ENCODE measurements around the gene LGALS4.
"Not testable (repeated sequence)": the region's sequence is repeated elsewhere in the genome, so short reads cannot be mapped to it uniquely, and the experiment has no call there.

Gene LGALS4

DNA sequence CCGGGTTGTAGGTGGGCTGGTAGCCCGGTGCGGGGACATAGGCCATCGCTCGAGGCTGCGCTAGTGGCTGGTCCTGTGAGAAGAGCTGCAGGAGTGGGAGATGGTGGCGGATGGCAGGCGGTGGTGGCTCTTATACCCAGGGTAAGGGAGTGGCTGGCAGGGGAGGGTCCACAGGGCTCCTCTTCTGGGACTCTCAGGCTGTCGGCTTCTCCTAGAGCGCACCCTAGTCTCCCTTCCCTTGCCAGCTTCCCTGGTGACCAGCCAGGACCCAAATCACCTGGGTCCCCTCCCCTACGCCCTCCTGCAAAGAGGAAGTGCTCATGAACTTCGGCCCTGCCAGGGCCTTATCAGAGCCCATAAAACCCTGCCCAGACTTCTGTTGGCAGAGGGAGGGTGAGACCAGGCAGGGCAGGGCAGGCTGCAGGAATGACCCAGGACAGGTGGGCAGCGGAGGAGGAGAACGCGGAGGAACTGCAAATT lies at the start of gene LGALS4:
Gene LGALS4 (minus strand): TSS at position 105 of the 480 bp plus-strand sequence. CDS start 59 bp downstream, at position 46.
- peak; percentile 39 for DNase-seq (ENCODE audit: low spot score)

GRCh38 chr19:38861368-38861767 lies 48.6 kb upstream of the LGALS4 start:
- DNase-seq (ENCODE audit: low spot score), result no peak

GRCh38 chr19:38859631-38860204 lies 47.0 kb upstream of the LGALS4 start:
- DNase-seq (ENCODE audit: low spot score), result not testable (repeated sequence)

DNA sequence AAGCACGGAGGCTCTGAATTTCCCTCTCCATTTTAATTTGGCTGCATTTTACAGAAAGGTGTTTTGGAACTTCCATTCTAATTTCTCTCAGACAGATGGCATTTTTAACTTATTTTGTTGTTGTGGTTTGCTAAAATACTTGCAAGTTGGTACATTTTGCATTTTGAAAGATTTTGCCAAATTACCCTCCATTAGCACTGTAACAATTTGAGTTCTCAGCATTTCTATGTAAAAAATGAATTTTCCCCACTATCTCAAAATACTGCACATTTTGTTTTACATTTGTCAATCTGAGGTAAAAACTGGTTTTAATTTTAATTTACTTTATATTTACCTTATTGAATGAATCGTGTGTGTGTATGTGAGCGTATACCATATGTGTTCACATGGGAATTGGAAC lies 44.1 kb upstream of the LGALS4 start:
- DNase-seq (ENCODE audit: low spot score), result no peak

GRCh38 chr19:38855751-38856150 lies 43.0 kb upstream of the LGALS4 start:
- not testable (repeated sequence) for DNase-seq (ENCODE audit: low spot score)

DNA sequence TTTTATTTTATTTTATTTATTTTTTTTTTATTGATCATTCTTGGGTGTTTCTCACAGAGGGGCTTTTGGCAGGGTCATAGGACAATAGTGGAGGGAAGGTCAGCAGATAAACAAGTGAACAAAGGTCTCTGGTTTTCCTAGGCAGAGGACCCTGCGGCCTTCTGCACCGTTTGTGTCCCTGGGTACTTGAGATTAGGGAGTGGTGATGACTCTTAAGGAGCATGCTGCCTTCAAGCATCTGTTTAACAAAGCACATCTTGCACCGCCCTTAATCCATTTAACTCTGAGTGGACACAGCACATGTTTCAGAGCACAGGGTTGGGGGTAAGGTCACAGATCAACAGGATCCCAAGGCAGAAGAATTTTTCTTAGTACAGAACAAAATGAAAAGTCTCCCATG lies 42.2 kb upstream of the LGALS4 start:
- not testable (repeated sequence) for DNase-seq (ENCODE audit: low spot score)

DNA sequence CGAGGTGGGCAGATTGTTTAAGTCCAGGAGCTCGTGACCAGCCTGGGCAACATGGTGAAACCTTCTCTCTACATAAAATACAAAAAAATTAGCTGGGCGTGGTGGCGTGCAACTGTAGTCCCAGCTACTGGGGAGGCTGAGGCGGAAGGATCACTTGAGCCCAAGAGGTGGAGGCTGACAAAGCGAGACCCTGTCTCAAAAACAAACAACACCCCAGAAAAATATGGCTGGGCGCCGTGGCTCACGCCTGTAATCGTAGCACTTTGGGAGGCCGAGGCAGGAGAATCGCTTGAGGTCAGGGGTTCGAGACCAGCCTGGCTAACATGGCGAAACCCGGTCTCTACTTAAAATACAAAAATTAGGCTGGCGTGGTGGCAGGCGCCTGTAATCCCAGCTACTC lies 40.5 kb upstream of the LGALS4 start:
- no peak for DNase-seq (ENCODE audit: low spot score)

DNA sequence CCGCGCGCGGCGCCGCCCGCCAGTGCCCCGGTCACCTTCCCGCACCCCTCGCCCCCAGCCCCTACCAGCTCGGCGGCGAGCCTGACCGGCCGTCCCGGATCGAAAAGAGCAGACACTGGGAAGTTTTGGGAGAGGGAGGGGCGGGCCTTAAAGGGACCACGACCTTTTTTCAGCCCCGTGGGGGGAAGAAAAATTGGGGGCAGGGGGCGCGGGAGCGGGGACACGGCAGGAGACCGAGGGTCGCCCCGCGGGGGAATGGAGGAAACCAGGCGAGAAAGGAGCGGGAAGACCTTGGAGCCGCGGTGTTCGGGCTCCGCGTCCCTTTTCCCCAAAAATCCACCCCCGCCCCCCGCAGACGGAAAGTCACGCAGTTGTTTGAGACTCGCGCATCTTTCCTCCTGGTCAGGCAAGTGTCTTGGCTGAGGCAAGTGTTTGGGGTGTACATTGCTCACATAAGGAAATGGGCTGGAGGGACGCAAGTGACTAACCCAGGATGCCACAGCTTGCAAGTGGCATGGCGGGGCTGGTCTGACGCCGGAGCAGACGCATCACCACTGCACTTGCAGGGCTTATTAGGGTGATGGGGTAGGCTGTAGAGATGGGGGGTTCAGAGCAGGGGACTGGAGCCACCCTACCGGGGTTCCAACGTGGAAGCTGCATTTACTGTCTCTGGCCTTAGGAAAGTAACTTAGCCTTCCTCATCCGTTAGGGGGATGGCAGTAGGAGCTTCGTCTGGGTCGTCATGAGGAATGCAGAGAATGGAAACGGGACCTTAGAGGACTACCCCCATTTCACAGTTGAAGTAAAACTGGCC lies 39.7 kb upstream of the LGALS4 start:
- peak; percentile 67 for DNase-seq (ENCODE audit: low spot score)

GRCh38 chr19:38851622-38852230 lies 39.0 kb upstream of the LGALS4 start:
- DNase-seq (ENCODE audit: low spot score), result peak; percentile 89

DNA sequence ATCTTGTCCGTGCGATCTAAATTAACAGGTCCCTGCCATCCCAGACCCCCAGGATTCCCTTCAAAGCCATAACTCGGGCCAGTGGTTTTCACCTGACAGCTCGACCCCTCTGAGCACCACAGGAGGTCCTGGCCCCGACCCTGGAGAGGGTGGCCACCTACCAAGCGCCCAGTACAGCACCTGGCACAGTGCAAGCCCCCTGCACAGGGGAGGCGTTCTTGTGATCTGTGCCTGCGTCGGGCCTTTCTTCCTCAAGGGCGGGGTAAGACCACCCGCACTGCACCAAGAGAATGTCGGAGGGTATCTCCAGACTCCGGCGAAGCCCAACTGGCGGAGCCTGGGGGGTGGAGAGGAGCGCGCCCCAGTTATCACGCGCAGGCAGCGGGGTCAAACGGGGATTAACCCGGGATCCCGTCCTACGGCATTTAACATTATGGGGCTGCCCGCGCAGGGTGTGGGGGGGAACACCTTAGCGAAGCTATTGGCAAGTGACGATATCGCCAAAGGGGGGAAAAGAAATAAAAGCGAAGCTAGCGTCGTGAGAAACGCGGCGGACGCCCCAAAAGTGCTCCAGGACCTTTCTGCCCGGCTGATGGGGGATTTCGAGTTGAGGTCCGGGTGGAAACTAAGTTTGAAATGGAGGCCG lies 38.4 kb upstream of the LGALS4 start:
- DNase-seq (ENCODE audit: low spot score), result no peak

GRCh38 chr19:38850436-38850975 lies 37.8 kb upstream of the LGALS4 start:
- DNase-seq (ENCODE audit: low spot score), result no peak

DNA sequence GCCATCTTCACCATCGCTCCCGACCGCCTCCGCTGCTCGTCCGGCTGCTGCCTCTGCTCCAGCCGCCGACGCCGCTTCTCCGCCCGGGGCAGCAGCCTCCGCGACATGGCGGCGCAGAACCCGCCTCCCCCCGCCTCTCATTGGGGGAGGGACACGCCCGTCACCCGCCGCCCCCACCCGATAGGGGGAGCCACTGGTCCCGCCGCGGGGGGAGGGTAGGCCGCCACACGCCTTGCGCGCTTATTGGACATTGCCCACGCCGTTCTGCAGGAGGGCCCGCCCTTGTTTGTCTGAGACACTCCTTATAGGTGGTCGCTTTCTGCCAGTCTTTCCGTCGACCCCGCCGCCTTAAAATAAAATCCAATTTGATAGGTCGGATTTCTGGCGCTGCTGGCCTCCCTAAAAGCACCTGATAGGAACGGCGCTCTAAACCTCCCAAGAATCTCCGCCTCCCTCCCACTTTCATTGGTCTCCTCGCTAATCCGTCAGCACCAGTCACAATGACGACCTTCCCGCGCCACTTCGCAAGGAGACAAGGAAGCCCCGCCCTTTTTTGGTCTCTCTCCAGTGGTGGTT lies 37.2 kb upstream of the LGALS4 start, which contains the start of gene HNRNPL:
Gene HNRNPL (minus strand): TSS at position 127 of the 576 bp plus-strand sequence. CDS start 20 bp downstream, at position 107.
- peak; percentile 99 for DNase-seq (ENCODE audit: low spot score)

DNA sequence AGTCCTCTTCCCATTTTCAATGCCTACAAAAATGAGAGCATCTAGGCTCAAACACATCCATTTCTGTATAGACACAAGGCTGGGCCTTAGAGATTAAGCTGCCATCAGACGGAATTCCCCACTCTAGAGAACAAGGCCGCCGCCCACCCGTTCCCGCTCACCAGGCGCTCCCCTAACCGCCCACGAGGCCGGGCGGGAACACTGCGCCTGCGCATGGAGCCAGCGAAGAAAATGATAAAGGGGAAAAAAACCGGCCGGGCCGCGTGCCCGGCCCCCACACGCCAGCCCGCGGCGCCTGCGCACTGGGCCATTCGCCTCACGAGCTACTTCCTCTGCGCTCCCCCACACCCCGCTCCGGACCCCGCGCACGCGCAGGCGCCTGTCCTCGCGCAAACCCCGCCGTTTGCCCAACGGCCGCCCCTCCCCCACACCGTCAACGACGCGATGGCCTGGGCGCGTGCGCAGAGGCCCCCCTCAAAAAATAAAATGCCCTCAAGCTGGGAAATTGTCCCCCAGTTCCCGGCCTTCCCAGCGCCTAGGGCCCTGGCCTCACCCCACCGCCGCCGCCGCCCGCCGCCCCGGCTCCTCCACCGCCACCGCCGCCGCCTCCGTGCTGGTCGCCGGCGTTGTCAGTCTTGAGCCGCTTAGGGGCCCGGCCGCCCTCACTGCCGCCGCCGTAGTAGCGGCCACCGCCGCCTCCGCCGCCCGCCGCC lies 36.6 kb upstream of the LGALS4 start:
- DNase-seq (ENCODE audit: low spot score), result peak; percentile 99

GRCh38 chr19:38848299-38849146 lies 35.8 kb upstream of the LGALS4 start:
- no peak for DNase-seq (ENCODE audit: low spot score)

- no peak for DNase-seq (ENCODE audit: low spot score)
These were observed 33.4 kb upstream of the LGALS4 start for GRCh38 chr19:38846097-38846496.

DNA sequence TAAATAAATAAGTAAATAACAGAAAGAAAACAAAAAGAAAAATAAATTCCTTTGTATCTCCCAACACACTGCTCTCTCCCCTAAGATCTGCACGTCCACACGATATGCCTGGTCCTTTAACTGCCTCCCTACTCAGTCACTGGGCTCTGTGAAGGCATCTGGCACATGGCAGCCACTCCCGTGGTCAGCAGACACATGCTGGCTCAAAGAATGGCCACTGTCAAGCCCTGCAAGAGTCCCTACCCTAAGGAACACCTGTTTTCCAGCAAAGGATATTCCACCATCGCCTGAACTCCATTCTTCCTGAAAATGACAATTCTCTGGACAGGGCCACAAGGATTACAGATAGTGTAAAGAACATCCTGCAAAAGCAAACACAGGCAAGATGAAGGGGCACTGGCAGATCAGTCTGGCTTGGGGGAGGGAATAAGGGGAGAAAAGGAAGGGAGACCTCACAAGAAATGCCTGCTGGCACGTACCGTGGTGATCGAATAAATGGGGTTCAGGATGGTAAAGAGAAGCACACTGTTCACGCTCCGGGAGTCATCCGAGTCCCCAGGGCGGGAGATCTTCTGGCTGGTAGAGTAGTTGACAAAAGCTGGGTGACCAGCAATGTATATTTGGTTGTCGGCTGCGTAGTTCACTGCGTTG lies 32.8 kb upstream of the LGALS4 start:
- DNase-seq (ENCODE audit: low spot score), result no peak

- DNase-seq (ENCODE audit: low spot score), result no peak
These were observed 31.4 kb upstream of the LGALS4 start for GRCh38 chr19:38844093-38844686.

- no peak for DNase-seq (ENCODE audit: low spot score)
These were observed 30.5 kb upstream of the LGALS4 start for GRCh38 chr19:38843175-38843758.

Data from HuH-7 (cell line).